ENCODE results near the gene PSAT1. TPM values are rescaled to one million over a fixed set of nuclear protein-coding genes. Genes with fewer than 3 reads are reported as not detected.

Gene PSAT1
- total RNA-seq, 1 experiment from 2014 or later: 45.6 TPM

DNA sequence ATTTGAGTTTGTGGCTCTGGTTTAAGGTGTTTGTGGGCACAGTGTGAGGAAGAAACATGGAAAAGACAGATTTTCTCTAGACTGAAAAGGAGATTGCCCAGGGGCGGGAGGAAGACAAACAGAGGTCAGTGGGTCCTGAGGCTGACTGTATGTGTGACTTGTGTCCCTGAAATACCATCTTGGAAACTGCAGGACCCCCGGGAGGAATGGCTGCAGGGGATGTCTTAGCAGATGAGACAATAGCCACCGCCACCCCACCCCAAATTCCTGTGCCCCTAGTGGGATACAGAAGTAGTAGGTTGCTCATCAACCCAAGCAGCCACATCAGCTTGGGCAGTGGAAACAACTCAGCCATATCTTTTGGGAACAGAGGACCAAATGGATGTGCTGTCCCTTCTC lies 1.7 kb upstream of the PSAT1 start:
- no peak for ATAC-seq
- Histone ChIP-seq H3K79me2 (ENCODE audit: low read length) (peaks cover 30% of the 10 kb centered on the region), H3K4me3 (ENCODE audit: low read length) (no peak overlapping the region), H3K9me3 (ENCODE audit: low read length) (no peaks in the 10 kb centered on the region), H3K4me2 (ENCODE audit: low read length) (no peak overlapping the region), H3K36me3 (ENCODE audit: low read depth, low read length) (no peaks in the 10 kb centered on the region), H3K27ac (ENCODE audit: low read length) (no peak overlapping the region), H2AFZ (ENCODE audit: low read length) (no peak overlapping the region), H3K27me3 (ENCODE audit: low read length) (no peaks in the 10 kb centered on the region), H3K9ac (ENCODE audit: low read length) (no peak overlapping the region), H3F3A (ENCODE audit: low read length, unreplicated experiment) (no peaks in the 10 kb centered on the region), H3K9me2 (replicated peaks; ENCODE audit: low read length) (no peaks in the 10 kb centered on the region), H4K20me1 (ENCODE audit: low read length) (no peaks in the 10 kb centered on the region; the same call in 1 of the 2 replicates), H3K4me1 (ENCODE audit: insufficient read depth, low read length) (peaks cover 10% of the 10 kb centered on the region)
- TF ChIP-seq EZH2phosphoT487 (IDR thresholded peaks at IDR 0.05; ENCODE audit: borderline replicate concordance, low read length) (no peak), EZH2 (IDR thresholded peaks at IDR 0.05; ENCODE audit: low read length, unreplicated experiment) (no peak)
- TF ChIP-seq, protein P1, sequence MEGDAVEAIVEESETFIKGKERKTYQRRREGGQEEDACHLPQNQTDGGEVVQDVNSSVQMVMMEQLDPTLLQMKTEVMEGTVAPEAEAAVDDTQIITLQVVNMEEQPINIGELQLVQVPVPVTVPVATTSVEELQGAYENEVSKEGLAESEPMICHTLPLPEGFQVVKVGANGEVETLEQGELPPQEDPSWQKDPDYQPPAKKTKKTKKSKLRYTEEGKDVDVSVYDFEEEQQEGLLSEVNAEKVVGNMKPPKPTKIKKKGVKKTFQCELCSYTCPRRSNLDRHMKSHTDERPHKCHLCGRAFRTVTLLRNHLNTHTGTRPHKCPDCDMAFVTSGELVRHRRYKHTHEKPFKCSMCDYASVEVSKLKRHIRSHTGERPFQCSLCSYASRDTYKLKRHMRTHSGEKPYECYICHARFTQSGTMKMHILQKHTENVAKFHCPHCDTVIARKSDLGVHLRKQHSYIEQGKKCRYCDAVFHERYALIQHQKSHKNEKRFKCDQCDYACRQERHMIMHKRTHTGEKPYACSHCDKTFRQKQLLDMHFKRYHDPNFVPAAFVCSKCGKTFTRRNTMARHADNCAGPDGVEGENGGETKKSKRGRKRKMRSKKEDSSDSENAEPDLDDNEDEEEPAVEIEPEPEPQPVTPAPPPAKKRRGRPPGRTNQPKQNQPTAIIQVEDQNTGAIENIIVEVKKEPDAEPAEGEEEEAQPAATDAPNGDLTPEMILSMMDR (conservative IDR thresholded peaks at IDR 0.05; ENCODE audit: low read depth, low read length): no peak
- no TSS peak for BruUV-seq (replicated peaks)
- POLR2A ChIA-PET (ENCODE audit: unreplicated experiment): no interaction called here
- CTCF ChIA-PET: no interaction called here
- DNase-seq: no peak
- intact Hi-C loops (cut with micrococcal nuclease): no loop called here

DNA sequence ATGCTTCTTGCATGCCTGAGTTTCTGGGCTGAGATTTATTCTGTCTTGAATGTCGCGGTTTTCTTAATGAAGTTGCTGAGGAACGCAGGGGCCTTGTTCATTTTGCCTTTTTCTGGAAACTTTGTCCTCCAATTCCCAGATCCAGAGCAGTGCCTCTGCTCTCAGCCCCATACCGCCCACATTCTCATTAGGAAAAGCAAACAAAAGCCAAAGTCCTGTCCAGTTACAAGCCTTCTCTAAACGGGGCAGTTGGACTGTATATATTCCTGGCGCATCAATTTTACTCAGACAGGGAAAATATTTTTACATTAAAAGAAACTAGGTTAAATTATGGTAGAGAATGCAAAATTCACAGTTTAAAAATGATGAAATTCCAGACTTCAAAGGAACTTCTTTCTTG lies 1.2 kb upstream of the PSAT1 start:
- H3K9ac ChIP-seq (ENCODE audit: low read length): peak overlapping the region; percentile 81
- DNase-seq (no peak), ATAC-seq (no peak)
- H3K27me3 ChIP-seq (ENCODE audit: low read length): no peaks in the 10 kb centered on the region
- peak overlapping the region; percentile 88 for H3K4me2 ChIP-seq (ENCODE audit: low read length)
- no peaks in the 10 kb centered on the region for H3K9me3 ChIP-seq (ENCODE audit: low read length)
- H2AFZ ChIP-seq (ENCODE audit: low read length): peak overlapping the region; percentile 85
- CTCF ChIA-PET: no interaction called here
- no peaks in the 10 kb centered on the region for H3F3A ChIP-seq (ENCODE audit: low read length, unreplicated experiment)
- no peaks in the 10 kb centered on the region for H3K9me2 ChIP-seq (replicated peaks; ENCODE audit: low read length)
- H3K27ac ChIP-seq (ENCODE audit: low read length): peak overlapping the region; percentile 67; the same call in 1 of the 2 replicates
- H3K4me3 ChIP-seq (ENCODE audit: low read length): peak overlapping the region; percentile 95
- TF ChIP-seq, protein P1 (conservative IDR thresholded peaks at IDR 0.05; ENCODE audit: low read depth, low read length): no peak
- TF ChIP-seq EZH2phosphoT487 (IDR thresholded peaks at IDR 0.05; ENCODE audit: borderline replicate concordance, low read length) (no peak), EZH2 (IDR thresholded peaks at IDR 0.05; ENCODE audit: low read length, unreplicated experiment) (no peak)
- no TSS peak for BruUV-seq (replicated peaks)
- H4K20me1 ChIP-seq (ENCODE audit: low read length): no peaks in the 10 kb centered on the region; the same call in 1 of the 2 replicates
- H3K79me2 ChIP-seq (ENCODE audit: low read length): peaks cover 33% of the 10 kb centered on the region
- peaks cover 10% of the 10 kb centered on the region for H3K4me1 ChIP-seq (ENCODE audit: insufficient read depth, low read length)
- POLR2A ChIA-PET (ENCODE audit: unreplicated experiment): no interaction called here
- intact Hi-C loops (cut with micrococcal nuclease): loop anchor here (1.0 kb wide), 1 partner anchor 17 kb away; no protein-coding TSS in a partner anchor
- H3K36me3 ChIP-seq (ENCODE audit: low read depth, low read length): no peaks in the 10 kb centered on the region

DNA sequence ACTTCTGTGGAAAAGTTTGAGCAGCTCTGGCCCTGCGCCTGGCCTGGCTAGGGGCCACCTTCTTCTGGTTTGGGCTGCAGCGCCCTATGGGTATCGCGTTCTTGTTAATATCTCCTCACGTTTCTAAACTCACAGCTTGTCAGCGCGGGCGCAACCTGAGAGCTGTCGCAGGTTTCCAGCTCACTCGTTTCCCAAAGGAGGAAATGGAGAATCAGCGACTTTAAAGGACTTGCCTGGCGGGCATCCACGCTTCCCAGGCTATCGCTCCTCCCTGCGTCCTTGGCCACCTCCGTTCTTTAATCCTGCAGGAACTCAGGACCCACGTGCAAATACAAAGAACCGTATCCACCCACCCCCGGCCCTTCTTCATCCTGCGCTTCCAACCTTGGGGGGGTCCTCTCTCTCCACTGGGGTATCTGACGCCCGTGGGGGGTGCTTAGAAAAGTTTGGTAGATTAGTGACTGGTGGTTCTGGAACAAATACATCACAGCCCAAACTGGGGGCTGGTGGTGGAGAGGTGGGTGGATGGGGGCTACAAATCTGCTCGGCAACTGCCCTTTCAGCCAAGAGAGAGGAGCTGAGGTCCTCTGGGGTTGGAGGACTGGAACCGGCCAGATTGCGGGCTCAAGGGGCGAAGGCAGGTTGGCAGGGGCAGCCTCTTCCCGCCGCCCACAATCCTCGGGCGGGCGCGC lies 578 bp upstream of the PSAT1 start:
- peak overlapping the region; percentile 81 for H3K9ac ChIP-seq (ENCODE audit: low read length)
- POLR2A ChIA-PET (ENCODE audit: unreplicated experiment): interaction anchor here (0.6 to 1.0 kb wide), 2 partner anchors 16 to 67 kb away, joined by 3 to 5 read pairs; no protein-coding TSS in a partner anchor
- peaks cover 10% of the 10 kb centered on the region for H3K4me1 ChIP-seq (ENCODE audit: insufficient read depth, low read length)
- peak overlapping the region; percentile 95 for H3K4me3 ChIP-seq (ENCODE audit: low read length)
- no peaks in the 10 kb centered on the region; the same call in 1 of the 2 replicates for H4K20me1 ChIP-seq (ENCODE audit: low read length)
- H3K4me2 ChIP-seq (ENCODE audit: low read length): peak overlapping the region; percentile 88
- intact Hi-C loops (cut with micrococcal nuclease): loop anchor here (1.0 kb wide), 1 partner anchor 16 kb away; no protein-coding TSS in a partner anchor
- H3K9me3 ChIP-seq (ENCODE audit: low read length): no peaks in the 10 kb centered on the region
- peaks cover 33% of the 10 kb centered on the region for H3K79me2 ChIP-seq (ENCODE audit: low read length)
- H3K36me3 ChIP-seq (ENCODE audit: low read depth, low read length): 0 out of 2 replicates have a peak, but pooled peaks cover 2% of the 10 kb centered on the region
- TF ChIP-seq EZH2 (IDR thresholded peaks at IDR 0.05; ENCODE audit: low read length, unreplicated experiment) (no peak), EZH2phosphoT487 (IDR thresholded peaks at IDR 0.05; ENCODE audit: borderline replicate concordance, low read length) (no peak)
- TF ChIP-seq, protein P1 (conservative IDR thresholded peaks at IDR 0.05; ENCODE audit: low read depth, low read length): no peak
- no peaks in the 10 kb centered on the region for H3F3A ChIP-seq (ENCODE audit: low read length, unreplicated experiment)
- TSS peak; percentile 90 for BruUV-seq (replicated peaks)
- ATAC-seq: peak; percentile 36
- H2AFZ ChIP-seq (ENCODE audit: low read length): peak overlapping the region; percentile 85
- H3K27me3 ChIP-seq (ENCODE audit: low read length): no peaks in the 10 kb centered on the region
- H3K27ac ChIP-seq (ENCODE audit: low read length): peak overlapping the region; percentile 67
- CTCF ChIA-PET: interaction anchor here (0.6 kb wide), 1 partner anchor 69 kb away, joined by 3 read pairs; no protein-coding TSS in a partner anchor
- H3K9me2 ChIP-seq (replicated peaks; ENCODE audit: low read length): no peaks in the 10 kb centered on the region
- peak; percentile 58 for DNase-seq
